ENCODE data around the gene DNAH17. TPM values are rescaled to one million over a fixed set of nuclear protein-coding genes. Genes with fewer than 3 reads are reported as not detected.

The DNAH17 gene
- total RNA-seq, 2 donors from 2014 or later, result 0.04 TPM; not detected in 1

DNA sequence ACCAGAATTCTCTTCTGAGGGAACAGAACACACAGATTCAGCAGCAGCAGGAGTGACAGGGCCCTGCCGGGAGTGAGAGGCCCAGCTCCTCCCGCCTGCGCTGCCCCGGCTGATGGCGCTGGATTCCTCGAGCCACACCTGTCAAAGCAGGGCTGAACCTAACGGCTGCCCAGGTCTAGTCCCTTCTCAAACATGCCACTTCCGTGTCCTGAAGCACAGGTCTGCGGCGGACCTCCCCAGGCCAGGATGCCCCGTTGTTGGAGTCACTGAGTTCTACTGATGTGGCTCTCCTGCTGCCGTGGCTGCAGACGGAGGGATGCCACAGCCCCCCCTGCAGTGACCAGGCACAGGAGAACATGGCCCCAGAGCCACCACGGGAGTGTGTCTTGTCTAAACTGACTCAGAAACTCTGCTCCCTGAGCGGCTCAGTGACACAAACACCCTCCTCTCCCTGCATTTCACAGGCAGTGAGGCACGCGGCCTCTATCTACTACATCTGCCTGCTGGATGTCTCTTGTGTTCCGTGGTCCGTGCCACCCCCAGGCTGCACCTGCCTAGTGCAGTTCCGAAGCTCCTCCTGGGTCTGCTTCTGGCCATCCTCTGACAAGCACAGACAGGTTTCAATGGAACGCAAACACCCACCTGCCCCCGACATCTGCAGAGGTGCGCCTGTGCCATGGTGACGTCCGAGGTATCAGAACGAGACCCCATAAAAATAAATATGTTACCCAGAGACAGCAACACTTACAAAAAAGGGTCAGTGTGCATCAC is 44.7 kb upstream of the DNAH17 start:
- no peak overlapping the region for H3K27ac ChIP-seq
- no peak overlapping the region for H3K4me3 ChIP-seq
- DNase-seq (ENCODE audit: low spot score), result no peak
- TF ChIP-seq CTCF (IDR thresholded peaks at IDR 0.05), result no peak
- no peaks in the 10 kb centered on the region for H3K36me3 ChIP-seq
- H3K4me1 ChIP-seq, result peaks cover 0 to under 1% of the 10 kb centered on the region in 2 donors
- no peaks in the 10 kb centered on the region for H3K27me3 ChIP-seq
- no peaks in the 10 kb centered on the region for H3K9me3 ChIP-seq

- no peak for DNase-seq (ENCODE audit: low spot score)
- no peak for TF ChIP-seq CTCF (IDR thresholded peaks at IDR 0.05)
- peaks cover 0 to 3% of the 10 kb centered on the region in 2 donors for H3K4me1 ChIP-seq
Observed at GRCh38 chr17:78620099-78620498, 42.9 kb upstream of the DNAH17 start.

GRCh38 chr17:78619334-78619733 is 42.1 kb upstream of the DNAH17 start:
- Histone ChIP-seq H3K27ac (no peak overlapping the region), H3K4me1 (peaks cover 0 to 3% of the 10 kb centered on the region in 2 donors), H3K4me3 (no peak overlapping the region), H3K9me3 (no peaks in the 10 kb centered on the region), H3K36me3 (no peaks in the 10 kb centered on the region), H3K27me3 (no peaks in the 10 kb centered on the region)
- no peak for TF ChIP-seq CTCF (IDR thresholded peaks at IDR 0.05)
- no peak for DNase-seq (ENCODE audit: low spot score)

More at GRCh38 chr17:78620099-78620498, 42.9 kb upstream of the DNAH17 start:
- no peaks in the 10 kb centered on the region for H3K36me3 ChIP-seq
- H3K4me3 ChIP-seq, result no peak overlapping the region
- no peak overlapping the region for H3K27ac ChIP-seq
- no peaks in the 10 kb centered on the region for H3K9me3 ChIP-seq
- H3K27me3 ChIP-seq, result no peaks in the 10 kb centered on the region

GRCh38 chr17:78618264-78619066 is 41.3 kb upstream of the DNAH17 start:
- no peaks in the 10 kb centered on the region for H3K27me3 ChIP-seq
- H3K9me3 ChIP-seq, result no peaks in the 10 kb centered on the region
- peak; percentile 64 for DNase-seq (ENCODE audit: low spot score)
- H3K4me3 ChIP-seq, result no peak overlapping the region
- no peak overlapping the region for H3K27ac ChIP-seq
- no peak for TF ChIP-seq CTCF (IDR thresholded peaks at IDR 0.05)
- peaks cover 0 to 3% of the 10 kb centered on the region in 2 donors for H3K4me1 ChIP-seq
- no peaks in the 10 kb centered on the region for H3K36me3 ChIP-seq

DNA sequence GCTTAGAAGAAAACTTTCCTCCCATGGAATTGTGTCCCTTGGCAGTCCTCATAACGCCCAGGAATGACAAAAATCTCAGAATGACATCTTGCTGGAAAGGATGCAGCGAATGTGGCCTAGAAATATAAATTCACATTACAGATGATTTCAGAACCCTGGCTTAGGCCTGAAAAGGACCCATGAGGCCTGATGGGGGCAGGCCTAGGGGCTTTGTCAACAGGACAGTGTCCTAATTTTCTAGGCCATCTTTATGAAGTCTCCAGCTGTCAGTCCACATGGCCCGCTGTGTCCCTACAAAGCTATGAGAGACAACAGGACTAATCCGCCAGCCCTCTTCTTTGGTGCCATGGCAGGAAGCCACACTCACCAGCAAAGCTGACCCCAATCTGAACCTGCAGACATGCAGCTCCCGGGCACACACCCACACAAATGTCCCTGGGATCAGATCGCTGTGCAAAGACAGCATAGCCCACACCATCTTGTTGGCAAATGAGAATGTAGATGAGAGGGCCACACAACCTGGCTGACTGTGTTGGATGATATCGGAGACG is 40.4 kb upstream of the DNAH17 start:
- no peak for TF ChIP-seq CTCF (IDR thresholded peaks at IDR 0.05)
- no peaks in the 10 kb centered on the region for H3K9me3 ChIP-seq

More for the DNA sequence above, 40.4 kb upstream of the DNAH17 start:
- Histone ChIP-seq H3K36me3 (no peaks in the 10 kb centered on the region), H3K4me3 (no peak overlapping the region), H3K4me1 (peaks cover 0 to 3% of the 10 kb centered on the region in 2 donors), H3K27ac (no peak overlapping the region), H3K27me3 (no peaks in the 10 kb centered on the region)
- no peak for DNase-seq (ENCODE audit: low spot score)

All from right atrium auricular region (tissue), 2 donors.